HUES64 (cell line): ENCODE measurements around the gene TDRD1.

Experiments
- H3K27ac ChIP-seq: 2 replicates; pipeline ENCODE4 v1.7.0; 2013; ENCODE audit warnings: low read depth, low read length, inconsistent platforms
- H3K27me3 ChIP-seq: 2 replicates; pipeline ENCODE4 v1.6.1; 2013; ENCODE audit warnings: mild to moderate bottlenecking, low read length; ENCODE audit not compliant: insufficient read depth
- H3K36me3 ChIP-seq: 2 replicates; pipeline ENCODE4 v1.6.1; 2013; ENCODE audit warnings: mild to moderate bottlenecking, low read length; ENCODE audit not compliant: insufficient read depth
- H3K4me1 ChIP-seq: 2 replicates; pipeline ENCODE4 v1.6.1; 2013; ENCODE audit warnings: mild to moderate bottlenecking, low read length, moderate library complexity; ENCODE audit not compliant: insufficient read depth
- H3K4me3 ChIP-seq: 2 replicates; pipeline ENCODE4 v1.5.1; 2013; ENCODE audit warnings: mild to moderate bottlenecking, low read length, moderate library complexity
- H3K9ac ChIP-seq: 2 replicates; pipeline ENCODE4 v1.6.1; 2013; ENCODE audit warnings: mild to moderate bottlenecking, low read depth, low read length
- H3K9me3 ChIP-seq: 2 replicates; pipeline ENCODE4 v1.6.1; 2013; ENCODE audit warnings: low read depth, low read length; ENCODE audit not compliant: insufficient read depth
- WGBS: fragments of 150-250, 120-280 bp; methylation state at CpG from one replicate; pipeline ENCODE4 v1.1.7; 2013; ENCODE audit warnings: missing lambda C conversion rate; 5-methylcytosine and 5-hydroxymethylcytosine counted together

Gene TDRD1

GRCh38 chr10:114233482-114233881 is 54.3 kb downstream of the TDRD1 start:
- Histone ChIP-seq H3K9me3 (no peaks in the 10 kb centered on the region), H3K9ac (no peak overlapping the region), H3K27me3 (peaks cover 7% of the 10 kb centered on the region), H3K27ac (no peak overlapping the region), H3K4me1 (no peaks in the 10 kb centered on the region), H3K36me3 (no peaks in the 10 kb centered on the region), H3K4me3 (no peak overlapping the region)
- WGBS, result 80% methylated on average over 6 of the region's 6 CpGs

- peaks cover 14% of the 10 kb centered on the region for H3K27me3 ChIP-seq
- no peaks in the 10 kb centered on the region for H3K4me1 ChIP-seq
These were observed 55.0 kb downstream of the TDRD1 start for GRCh38 chr10:114234132-114234531.

GRCh38 chr10:114239117-114239993 is 60.2 kb downstream of the TDRD1 start, which contains the start of gene VWA2:
VWA2 (plus strand) TSS chr10:114239254; CDS start chr10:114248714, 9,460 bp downstream.
- peak within 1 kb of the TSS; percentile 73 for H3K9ac ChIP-seq
- 1% methylated on average over 74 of the region's 79 CpGs for WGBS

More at GRCh38 chr10:114234132-114234531, 55.0 kb downstream of the TDRD1 start:
- Histone ChIP-seq H3K9ac (no peak overlapping the region), H3K36me3 (no peaks in the 10 kb centered on the region), H3K4me3 (no peak overlapping the region), H3K9me3 (no peaks in the 10 kb centered on the region), H3K27ac (no peak overlapping the region)

GRCh38 chr10:114239994-114240345 is 60.8 kb downstream of the TDRD1 start:
- Histone ChIP-seq H3K36me3 (no peaks in the 10 kb centered on the region), H3K27ac (no peak overlapping the region), H3K9ac (peak overlapping the region; percentile 73), H3K4me1 (0 out of 2 replicates have a peak, but pooled peaks cover 5% of the 10 kb centered on the region), H3K9me3 (no peaks in the 10 kb centered on the region), H3K4me3 (peak overlapping the region; percentile 62), H3K27me3 (peaks cover 47% of the 10 kb centered on the region)
- 28% methylated on average over 10 of the region's 11 CpGs for WGBS

More at GRCh38 chr10:114239117-114239993, 60.2 kb downstream of the TDRD1 start, which contains the start of gene VWA2:
- H3K27me3 ChIP-seq, result peaks cover 47% of the 10 kb centered on the region
- no peak within 1 kb of the TSS for H3K27ac ChIP-seq
- peak within 1 kb of the TSS; percentile 62 for H3K4me3 ChIP-seq
- no peaks in the 10 kb centered on the region for H3K36me3 ChIP-seq
- no peaks in the 10 kb centered on the region for H3K9me3 ChIP-seq
- 0 out of 2 replicates have a peak, but pooled peaks cover 5% of the 10 kb centered on the region for H3K4me1 ChIP-seq

GRCh38 chr10:114242235-114242634 is 63.1 kb downstream of the TDRD1 start:
- 0 out of 2 replicates have a peak, but pooled peaks cover 5% of the 10 kb centered on the region for H3K4me1 ChIP-seq
- 90% methylated on average over 9 of the region's 9 CpGs for WGBS
- H3K4me3 ChIP-seq, result no peak overlapping the region
- H3K9me3 ChIP-seq, result no peaks in the 10 kb centered on the region
- H3K9ac ChIP-seq, result no peak overlapping the region
- H3K27me3 ChIP-seq, result peaks cover 47% of the 10 kb centered on the region
- H3K36me3 ChIP-seq, result no peaks in the 10 kb centered on the region
- no peak overlapping the region for H3K27ac ChIP-seq

- Histone ChIP-seq H3K4me1 (0 out of 2 replicates have a peak, but pooled peaks cover 5% of the 10 kb centered on the region), H3K9ac (no peak overlapping the region), H3K9me3 (no peaks in the 10 kb centered on the region), H3K36me3 (no peaks in the 10 kb centered on the region), H3K4me3 (no peak overlapping the region), H3K27me3 (peaks cover 38% of the 10 kb centered on the region), H3K27ac (no peak overlapping the region)
- 94% methylated on average over 9 of the region's 9 CpGs for WGBS
These were observed 64.5 kb downstream of the TDRD1 start for GRCh38 chr10:114243661-114244060.

GRCh38 chr10:114244126-114244525 is 65.0 kb downstream of the TDRD1 start:
- Histone ChIP-seq H3K36me3 (no peaks in the 10 kb centered on the region), H3K27me3 (peaks cover 33% of the 10 kb centered on the region), H3K9ac (no peak overlapping the region), H3K4me1 (0 out of 2 replicates have a peak, but pooled peaks cover 5% of the 10 kb centered on the region), H3K4me3 (no peak overlapping the region), H3K9me3 (no peaks in the 10 kb centered on the region), H3K27ac (no peak overlapping the region)
- WGBS, result 88% methylated on average over 6 of the region's 6 CpGs

- Histone ChIP-seq H3K27me3 (peaks cover 22% of the 10 kb centered on the region), H3K36me3 (no peaks in the 10 kb centered on the region), H3K4me1 (0 out of 2 replicates have a peak, but pooled peaks cover 3% of the 10 kb centered on the region), H3K27ac (no peak overlapping the region), H3K9me3 (no peaks in the 10 kb centered on the region), H3K9ac (no peak overlapping the region), H3K4me3 (no peak overlapping the region)
- 85% methylated on average over 9 of the region's 9 CpGs for WGBS
These were observed 66.1 kb downstream of the TDRD1 start for GRCh38 chr10:114245121-114245791.

GRCh38 chr10:114246679-114247305 is 67.6 kb downstream of the TDRD1 start:
- 88% methylated on average over 7 of the region's 7 CpGs for WGBS
- Histone ChIP-seq H3K36me3 (no peaks in the 10 kb centered on the region), H3K27me3 (peaks cover 7% of the 10 kb centered on the region; the same call in 1 of the 2 replicates), H3K9ac (no peak overlapping the region), H3K27ac (no peak overlapping the region), H3K9me3 (no peaks in the 10 kb centered on the region), H3K4me1 (no peaks in the 10 kb centered on the region), H3K4me3 (no peak overlapping the region)

GRCh38 chr10:114250236-114250635 is 71.1 kb downstream of the TDRD1 start:
- H3K27me3 ChIP-seq, result no peaks in the 10 kb centered on the region
- no peaks in the 10 kb centered on the region for H3K36me3 ChIP-seq
- no peak overlapping the region for H3K27ac ChIP-seq
- WGBS, result 94% methylated on average over 4 of the region's 6 CpGs
- no peak overlapping the region for H3K9ac ChIP-seq
- no peaks in the 10 kb centered on the region for H3K9me3 ChIP-seq
- H3K4me3 ChIP-seq, result no peak overlapping the region
- no peaks in the 10 kb centered on the region for H3K4me1 ChIP-seq

GRCh38 chr10:114250716-114251115 is 71.6 kb downstream of the TDRD1 start:
- H3K27ac ChIP-seq, result no peak overlapping the region
- H3K4me1 ChIP-seq, result no peaks in the 10 kb centered on the region
- 100% methylated on average over 1 of the region's 1 CpG for WGBS
- H3K36me3 ChIP-seq, result no peaks in the 10 kb centered on the region
- no peaks in the 10 kb centered on the region for H3K9me3 ChIP-seq
- H3K9ac ChIP-seq, result no peak overlapping the region
- no peak overlapping the region for H3K4me3 ChIP-seq
- no peaks in the 10 kb centered on the region for H3K27me3 ChIP-seq
